ENCODE results near the gene MEI1.

The MEI1 gene

GRCh38 chr22:41848468-41848867 lies 149.2 kb downstream of the MEI1 start:
- peak overlapping the region; percentile 63 for H3K27ac ChIP-seq
- H3K9me3 ChIP-seq = no peaks in the 10 kb centered on the region
- no peaks in the 10 kb centered on the region for H3K27me3 ChIP-seq
- peak overlapping the region; percentile 1 to 20 for H3K4me3 ChIP-seq (ENCODE audit: low read depth in 1 of 2, low read length in 1 of 2)
- peaks cover 48 to 58% of the 10 kb centered on the region in 2 experiments for H3K4me1 ChIP-seq (ENCODE audit: control insufficient read depth in 1 of 2, insufficient read depth in 1 of 2, low read depth in 1 of 2, low read length in 1 of 2)
- H3K36me3 ChIP-seq = no peaks in the 10 kb centered on the region
- no peak for TF ChIP-seq CTCF (IDR thresholded peaks at IDR 0.05)

Data from neutrophil (primary cell).